HEK293T (cell line): Measurements from ENCODE around the gene SPATA20.

Experiments
- ARNT ChIP-seq: fragments of 450-650 bp; IDR thresholded peaks from 2 replicates; pipeline ENCODE4 v1.6.1; 2017; ENCODE audit warnings: mild to moderate bottlenecking
- BHLHE40 ChIP-seq: fragments of 450-650 bp; IDR thresholded peaks from 2 replicates; pipeline ENCODE4 v1.6.1; 2016; ENCODE audit warnings: mild to moderate bottlenecking, moderate library complexity, borderline replicate concordance
- FOXK2 ChIP-seq: fragments of 450-650 bp; IDR thresholded peaks from 2 replicates; pipeline ENCODE4 v1.6.1; 2016; ENCODE audit warnings: mild to moderate bottlenecking
- NFRKB ChIP-seq: fragments of 450-650 bp; IDR thresholded peaks from 2 replicates; pipeline ENCODE4 v1.6.1; 2016; ENCODE audit warnings: mild to moderate bottlenecking, moderate library complexity
- PKNOX1 ChIP-seq: fragments of 450-650 bp; IDR thresholded peaks from 2 replicates; pipeline ENCODE4 v1.6.1; 2016
- SP1 ChIP-seq: fragments of 450-650 bp; IDR thresholded peaks from 2 replicates; pipeline ENCODE4 v1.6.1; 2017
- SUZ12 ChIP-seq: fragments of 450-650 bp; IDR thresholded peaks from 2 replicates; pipeline ENCODE4 v1.6.1; 2016; ENCODE audit warnings: mild to moderate bottlenecking
- ZNF384 ChIP-seq: fragments of 450-650 bp; IDR thresholded peaks from 2 replicates; pipeline ENCODE4 v1.6.1; 2016

GRCh38 chr17:50569592-50569991, 22.6 kb downstream of the SPATA20 start:
- TF ChIP-seq SP1 (no peak), NFRKB (no peak), ARNT (no peak), ZNF384 (no peak), PKNOX1 (no peak), FOXK2 (no peak), BHLHE40 (no peak), SUZ12 (no peak)
